A549 (cell line): ENCODE measurements around the gene NLRX1.

ENCODE experiments used
- CEBPB ChIP-seq, 2 experiments: fragments of >200 bp in 1 of 2; sonication (Bioruptor Twin) in 1 of 2; formaldehyde crosslinking in 1 of 2; IDR thresholded peaks; 2 replicates each; pipeline ENCODE4 v1.6.1; 2012 to 2016
- CHD2 ChIP-seq: fragments of 150-350 bp; IDR thresholded peaks from 2 replicates; pipeline ENCODE4 v1.6.1; 2014; ENCODE audit warnings: low read length; ENCODE audit not compliant: partially characterized antibody
- CTCF ChIP-seq: fragments of >200 bp; sonication (Bioruptor Twin); formaldehyde crosslinking; IDR thresholded peaks from 3 replicates; pipeline ENCODE4 v1.5.1; 2016
- EP300 ChIP-seq, 2 experiments: fragments of >200 bp; sonication (Bioruptor Twin); formaldehyde crosslinking; IDR thresholded peaks; 2 replicates in 1 of 2; 3 replicates in 1 of 2; pipeline ENCODE4 v1.6.1; 2016 to 2017
- ESRRA ChIP-seq: fragments of 150-350 bp; IDR thresholded peaks from 2 replicates; pipeline ENCODE4 v1.6.1; 2014; ENCODE audit warnings: mild to moderate bottlenecking, low read length, borderline replicate concordance
- KDM5A ChIP-seq: fragments of 200-600 bp; sonication (generic); IDR thresholded peaks from 2 replicates; pipeline ENCODE4 v1.6.1; 2016; ENCODE audit warnings: antibody characterized with exemption, mild to moderate bottlenecking
- PBX3 ChIP-seq: IDR thresholded peaks from 2 replicates; pipeline ENCODE4 v1.6.1; 2012
- POLR2A ChIP-seq: IDR thresholded peaks from 2 replicates; pipeline ENCODE4 v1.6.1; 2012; ENCODE audit warnings: mild to moderate bottlenecking, low read length
- RCOR1 ChIP-seq: fragments of 150-350 bp; IDR thresholded peaks from 2 replicates; pipeline ENCODE4 v1.6.1; 2014; ENCODE audit warnings: antibody characterized with exemption, low read length, low read depth
- RFX5 ChIP-seq: fragments of 450-650 bp; IDR thresholded peaks from 2 replicates; pipeline ENCODE4 v1.7.1; 2014; ENCODE audit warnings: antibody characterized with exemption, mild to moderate bottlenecking, moderate library complexity
- USF2 ChIP-seq: fragments of 450-650 bp; IDR thresholded peaks from 2 replicates; pipeline ENCODE4 v1.6.1; 2014; ENCODE audit warnings: antibody characterized with exemption

- TF ChIP-seq CEBPB (IDR thresholded peaks at IDR 0.05) (no peak), CHD2 (no peak), CTCF (no peak), RFX5 (no peak), POLR2A (no peak), KDM5A (no peak), USF2 (no peak), EP300 (IDR thresholded peaks at IDR 0.05) (no peak), ESRRA (no peak), RCOR1 (no peak), PBX3 (no peak)
Observed at GRCh38 chr11:119188887-119189286, 20.4 kb downstream of the NLRX1 start.
